Measurements from ENCODE around the gene SPDYC. TPM values are rescaled to one million over a fixed set of nuclear protein-coding genes. Genes with fewer than 3 reads are reported as not detected.

The SPDYC gene
- total and polyA plus RNA-seq, 9 of the 15 experiments (the other 6 are each of a cell fraction or from before 2014, with no cell fraction given), result 4.4 to 18.8 (median 9.2) TPM

- no peak for TF ChIP-seq MGA (IDR thresholded peaks at IDR 0.05)
- TF ChIP-seq MIER1 (IDR thresholded peaks at IDR 0.05; ENCODE audit: low read depth), result 0 out of 2 replicates have a peak, but pooled peaks have one; percentile 34
- no peak for TF ChIP-seq MTF1 (CRISPR knock-in tag; IDR thresholded peaks at IDR 0.05; ENCODE audit: borderline replicate concordance)
- peak; percentile 47 for TF ChIP-seq NR2C1 (IDR thresholded peaks at IDR 0.05)
- peak; percentile 67 for TF ChIP-seq NR2C1 (tag; IDR thresholded peaks at IDR 0.05)
- no peak for TF ChIP-seq SMAD1 (IDR thresholded peaks at IDR 0.05; ENCODE audit: low read depth, low read length, partially characterized antibody)
- TF ChIP-seq ZNF407 (IDR thresholded peaks at IDR 0.05; ENCODE audit: low read depth), result no peak
- 0 out of 2 replicates have a peak, but pooled peaks have one; percentile 92 for TF ChIP-seq KAT7 (CRISPR knock-in tag; IDR thresholded peaks at IDR 0.05; ENCODE audit: borderline replicate concordance)
- peak; percentile 80; the same call in 1 of the 2 replicates for TF ChIP-seq FOXP1 (CRISPR knock-in tag; IDR thresholded peaks at IDR 0.05)
Measured at GRCh38 chr11:65121447-65121864, 48.6 kb upstream of the SPDYC start (continued).
